ENCODE measurements around the gene RPA1. TPM values are rescaled to one million over a fixed set of nuclear protein-coding genes. Genes with fewer than 3 reads are reported as not detected.

RPA1 gene
- total and polyA plus RNA-seq, 2 of the 8 experiments (the other 6 are each of a cell fraction or from before 2014, with no cell fraction given) = 79.1 to 194 TPM

GRCh38 chr17:1931844-1932579 lies 102.2 kb downstream of the RPA1 start:
- Histone ChIP-seq H2AK5ac (ENCODE audit: low read depth, low read length) (no peak overlapping the region), H3K79me1 (ENCODE audit: low read depth, low read length) (no peaks in the 10 kb centered on the region), H2AFZ (ENCODE audit: low read length) (no peak overlapping the region), H3K14ac (ENCODE audit: insufficient read length) (no peak overlapping the region), H3K4me1 (replicated peaks in 1 of 4; ENCODE audit: control insufficient read depth in 3 of 4, insufficient read depth in 4 of 4, low read length in 3 of 4) (peaks cover 0 to 3% (median 1%) of the 10 kb centered on the region in 4 experiments; a peak in 3 of 7 replicates), H4K20me1 (replicated peaks in 1 of 2; ENCODE audit: control insufficient read depth in 1 of 2, insufficient read depth in 2 of 2, low read length in 2 of 2) (no peaks in the 10 kb centered on the region), H3K4me2 (ENCODE audit: insufficient read depth in 1 of 2, low read depth in 2 of 2, low read length in 2 of 2) (peak overlapping the region; percentile 54 to 60; a peak in 3 of 4 replicates), H4K5ac (ENCODE audit: insufficient read length, low read depth, low read length) (peak overlapping the region; percentile 38), H3K27me3 (replicated peaks in 1 of 4; ENCODE audit: control insufficient read depth in 3 of 4, extremely low read depth in 1 of 4, insufficient read depth in 3 of 4, low read length in 3 of 4) (peaks cover 0 to 6% (median 3%) of the 10 kb centered on the region in 4 experiments; a peak in 4 of 7 replicates), H2BK15ac (ENCODE audit: low read length) (no peak overlapping the region), H2BK20ac (ENCODE audit: low read length) (no peak overlapping the region), H2BK12ac (ENCODE audit: low read depth, low read length) (no peak overlapping the region), H3K23me2 (ENCODE audit: low read depth, low read length) (0 out of 2 replicates have a peak, but pooled peaks cover 2% of the 10 kb centered on the region), H3K4me3 (ENCODE audit: extremely low read depth in 1 of 4, insufficient read depth in 2 of 4, low read depth in 3 of 4, low read length in 4 of 4) (peak overlapping the region in 1 of 4 experiments; percentile 47; a peak in 2 of 8 replicates), H3K23ac (ENCODE audit: insufficient read length) (no peak overlapping the region), H3K36me3 (ENCODE audit: control insufficient read depth in 2 of 4, insufficient read depth in 4 of 4, low read length in 3 of 4) (no peaks in the 10 kb centered on the region), H3K9ac (replicated peaks in 1 of 4; ENCODE audit: extremely low read depth in 1 of 4, low read depth in 3 of 4, low read length in 3 of 4) (no peak overlapping the region), H3K18ac (ENCODE audit: extremely low read depth, low read length) (no peak overlapping the region; the same call in 1 of the 2 replicates), H2BK120ac (replicated peaks; ENCODE audit: low read depth, low read length) (no peak overlapping the region), H3K4ac (replicated peaks; ENCODE audit: insufficient read length, low read depth, low read length) (no peak overlapping the region), H3K9me3 (ENCODE audit: insufficient read depth in 2 of 2, low read depth in 1 of 2, low read length in 1 of 2) (no peaks in the 10 kb centered on the region), H2BK5ac (ENCODE audit: low read depth, low read length) (no peak overlapping the region), H4K8ac (ENCODE audit: extremely low read depth, insufficient read depth, low read length) (peak overlapping the region; percentile 90; the same call in 1 of the 2 replicates), H3K79me2 (ENCODE audit: control insufficient read depth in 1 of 2, insufficient read depth in 2 of 2, low read length in 2 of 2) (no peaks in the 10 kb centered on the region), H3K56ac (replicated peaks; ENCODE audit: insufficient read length, low read depth, low read length) (no peak overlapping the region), H3K27ac (ENCODE audit: low read depth, low read length) (no peak overlapping the region), H4K91ac (replicated peaks; ENCODE audit: insufficient read length, low read length) (no peak overlapping the region)
- ChIA-PET CTCF (ENCODE audit: partially characterized antibody) (interaction anchor here (0.6 to 4.3 kb wide), 19 partner anchors 9 to 233 kb away, joined by 3 to 18 read pairs (median 4); partner anchors contain the start of genes DPH1 and RTN4RL1), POLR2A (ENCODE audit: partially characterized antibody) (interaction anchor here (1.2 kb wide), 1 partner anchor 8 kb away, joined by 3 read pairs; no protein-coding TSS in a partner anchor)
- no peak for FAIRE-seq
- DNase-seq (ENCODE audit: low read depth in 1 of 2, low spot score in 2 of 2) = peak in 1 of 2 experiments; percentile 73
- 34% methylated on average over 27 of the region's 27 CpGs; no CpG with 5 or more reads in 1 of the 2 experiments for WGBS, 2 experiments (ENCODE audit: extremely low coverage in 1 of 2, insufficient coverage in 1 of 2, insufficient read length in 1 of 2, insufficient replicate concordance in 2 of 2, low coverage in 1 of 2, low lambda C conversion rate in 2 of 2, missing lambda C conversion rate in 1 of 2)
- no peak for TF ChIP-seq POU5F1 (IDR thresholded peaks at IDR 0.05; ENCODE audit: low read depth, low read length)
- TF ChIP-seq CTCF (IDR thresholded peaks at IDR 0.05; ENCODE audit: control extremely low read depth in 1 of 3, insufficient read depth in 1 of 3, low read depth in 1 of 3, low read length in 3 of 3) = peak in 2 of 3 experiments; percentile 40 to 71; a peak in 3 of 4 replicates
- TF ChIP-seq TBP (IDR thresholded peaks at IDR 0.05; ENCODE audit: low read depth, low read length) = 0 out of 2 replicates have a peak, but pooled peaks have one; percentile 11
- TF ChIP-seq HDAC6 (IDR thresholded peaks at IDR 0.05; ENCODE audit: low read depth, low read length) = no peak

Measured in H1 (cell line).